ENCODE results near the gene CCNYL1. TPM values are rescaled to one million over a fixed set of nuclear protein-coding genes. Genes with fewer than 3 reads are reported as not detected.

Gene CCNYL1
- total RNA-seq, 1 donor from 2014 or later: 24.3 TPM

DNA sequence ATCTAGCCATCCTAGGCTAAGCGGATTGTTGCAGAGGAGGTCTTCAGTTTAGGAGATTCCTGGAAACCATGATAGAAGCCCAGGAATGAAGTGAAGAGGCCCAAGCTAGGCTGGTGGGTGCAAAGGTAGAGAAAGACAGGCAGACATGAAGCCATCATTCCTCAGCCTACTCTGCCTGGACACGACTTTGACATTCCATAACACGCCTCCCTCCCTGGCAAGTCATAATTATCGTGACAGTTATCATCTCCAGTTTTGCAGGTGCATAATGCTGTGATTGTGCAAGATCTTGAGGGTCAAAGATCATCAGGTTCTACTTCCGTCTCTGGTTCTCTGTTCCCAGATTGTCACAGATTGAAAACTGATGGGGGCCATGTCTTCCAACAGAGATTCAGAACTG lies 73.5 kb downstream of the CCNYL1 start:
- no peaks in the 10 kb centered on the region for H3K9me3 Mint-ChIP-seq
- H3K27ac Mint-ChIP-seq (ENCODE audit: unreplicated experiment): no peak overlapping the region
- H3K4me3 Mint-ChIP-seq: no peak overlapping the region
- no peaks in the 10 kb centered on the region for H3K4me1 Mint-ChIP-seq
- H3K27me3 Mint-ChIP-seq (ENCODE audit: low read depth): no peaks in the 10 kb centered on the region
- no peaks in the 10 kb centered on the region for H3K36me3 Mint-ChIP-seq (ENCODE audit: low read depth)
- DNase-seq (ENCODE audit: low read depth, low spot score): no peak
- TF ChIP-seq, protein P1, sequence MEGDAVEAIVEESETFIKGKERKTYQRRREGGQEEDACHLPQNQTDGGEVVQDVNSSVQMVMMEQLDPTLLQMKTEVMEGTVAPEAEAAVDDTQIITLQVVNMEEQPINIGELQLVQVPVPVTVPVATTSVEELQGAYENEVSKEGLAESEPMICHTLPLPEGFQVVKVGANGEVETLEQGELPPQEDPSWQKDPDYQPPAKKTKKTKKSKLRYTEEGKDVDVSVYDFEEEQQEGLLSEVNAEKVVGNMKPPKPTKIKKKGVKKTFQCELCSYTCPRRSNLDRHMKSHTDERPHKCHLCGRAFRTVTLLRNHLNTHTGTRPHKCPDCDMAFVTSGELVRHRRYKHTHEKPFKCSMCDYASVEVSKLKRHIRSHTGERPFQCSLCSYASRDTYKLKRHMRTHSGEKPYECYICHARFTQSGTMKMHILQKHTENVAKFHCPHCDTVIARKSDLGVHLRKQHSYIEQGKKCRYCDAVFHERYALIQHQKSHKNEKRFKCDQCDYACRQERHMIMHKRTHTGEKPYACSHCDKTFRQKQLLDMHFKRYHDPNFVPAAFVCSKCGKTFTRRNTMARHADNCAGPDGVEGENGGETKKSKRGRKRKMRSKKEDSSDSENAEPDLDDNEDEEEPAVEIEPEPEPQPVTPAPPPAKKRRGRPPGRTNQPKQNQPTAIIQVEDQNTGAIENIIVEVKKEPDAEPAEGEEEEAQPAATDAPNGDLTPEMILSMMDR (conservative IDR thresholded peaks at IDR 0.05): no peak

DNA sequence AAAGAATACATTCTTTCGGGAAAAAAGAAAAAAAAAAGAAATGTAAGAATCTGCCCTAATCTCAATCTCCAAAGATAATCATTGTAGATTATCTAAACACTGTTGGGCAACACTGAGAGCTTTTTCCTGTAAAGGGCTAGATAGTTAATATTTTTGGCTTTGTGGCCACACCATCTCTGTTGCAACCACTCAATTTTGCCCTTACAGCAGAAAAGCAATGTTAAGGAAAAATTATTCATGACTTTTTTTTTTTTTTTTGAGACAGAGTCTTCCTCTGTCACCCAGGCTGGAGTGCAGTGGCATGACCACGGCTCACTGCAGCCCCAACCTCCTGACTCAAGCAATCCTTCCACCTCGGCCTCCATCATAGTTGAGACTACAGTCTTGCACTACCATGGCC lies 75.6 kb downstream of the CCNYL1 start:
- Mint-ChIP-seq H3K9me3 (no peaks in the 10 kb centered on the region), H3K36me3 (ENCODE audit: low read depth) (no peaks in the 10 kb centered on the region), H3K4me3 (no peak overlapping the region), H3K27ac (ENCODE audit: unreplicated experiment) (no peak overlapping the region), H3K4me1 (no peaks in the 10 kb centered on the region), H3K27me3 (ENCODE audit: low read depth) (no peaks in the 10 kb centered on the region)
- TF ChIP-seq, protein P1 (conservative IDR thresholded peaks at IDR 0.05): no peak
- no peak for DNase-seq (ENCODE audit: low read depth, low spot score)

DNA sequence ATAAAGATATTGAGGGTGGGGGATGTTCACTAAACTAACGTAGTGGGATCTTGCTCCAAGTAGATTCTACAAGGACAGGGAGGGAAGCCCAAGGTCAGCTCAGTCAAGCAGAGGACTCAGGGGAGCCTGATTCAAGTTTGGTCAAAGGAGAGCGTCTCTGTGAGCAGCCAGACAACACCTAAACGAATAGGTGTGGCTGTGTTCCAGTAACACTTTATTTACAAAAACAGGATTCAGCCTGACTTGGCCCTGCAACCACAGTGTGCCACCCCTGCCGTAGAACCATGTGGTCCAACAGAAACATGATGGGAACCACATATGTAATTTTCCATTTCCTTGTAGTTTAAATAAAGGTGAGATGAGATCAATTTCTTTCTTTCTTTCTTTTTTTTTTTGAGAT lies 76.4 kb downstream of the CCNYL1 start:
- no peaks in the 10 kb centered on the region for H3K36me3 Mint-ChIP-seq (ENCODE audit: low read depth)
- no peaks in the 10 kb centered on the region for H3K9me3 Mint-ChIP-seq
- DNase-seq (ENCODE audit: low read depth, low spot score): no peak
- no peak overlapping the region for H3K27ac Mint-ChIP-seq (ENCODE audit: unreplicated experiment)
- no peaks in the 10 kb centered on the region for H3K27me3 Mint-ChIP-seq (ENCODE audit: low read depth)
- peaks cover 5% of the 10 kb centered on the region for H3K4me1 Mint-ChIP-seq
- no peak overlapping the region for H3K4me3 Mint-ChIP-seq
- TF ChIP-seq, protein P1 (conservative IDR thresholded peaks at IDR 0.05): no peak

DNA sequence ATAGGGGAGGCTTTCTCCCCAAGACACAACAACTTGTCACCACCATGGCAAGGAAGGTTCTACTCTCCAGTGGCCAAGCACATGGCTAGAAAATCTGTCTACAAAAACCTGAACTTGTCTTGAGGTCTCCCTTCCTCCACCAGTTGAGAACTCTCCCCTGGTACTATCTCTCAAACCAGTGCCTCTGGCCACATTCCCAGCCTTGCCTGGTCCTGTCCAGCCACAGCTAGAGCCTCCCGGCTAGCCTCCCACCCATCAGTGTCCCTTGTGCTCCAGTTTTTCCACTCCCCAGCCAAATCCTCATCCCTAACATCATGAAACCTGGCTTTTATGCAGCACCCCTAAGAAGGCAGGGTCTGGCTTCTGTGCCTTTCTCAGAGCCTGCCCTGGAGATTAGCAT lies 79.5 kb downstream of the CCNYL1 start:
- peaks cover 5% of the 10 kb centered on the region for H3K4me1 Mint-ChIP-seq
- H3K27me3 Mint-ChIP-seq (ENCODE audit: low read depth): no peaks in the 10 kb centered on the region
- no peak overlapping the region for H3K27ac Mint-ChIP-seq (ENCODE audit: unreplicated experiment)
- H3K4me3 Mint-ChIP-seq: no peak overlapping the region
- H3K9me3 Mint-ChIP-seq: no peaks in the 10 kb centered on the region
- no peak for DNase-seq (ENCODE audit: low read depth, low spot score)
- TF ChIP-seq, protein P1 (conservative IDR thresholded peaks at IDR 0.05): no peak
- H3K36me3 Mint-ChIP-seq (ENCODE audit: low read depth): no peaks in the 10 kb centered on the region

DNA sequence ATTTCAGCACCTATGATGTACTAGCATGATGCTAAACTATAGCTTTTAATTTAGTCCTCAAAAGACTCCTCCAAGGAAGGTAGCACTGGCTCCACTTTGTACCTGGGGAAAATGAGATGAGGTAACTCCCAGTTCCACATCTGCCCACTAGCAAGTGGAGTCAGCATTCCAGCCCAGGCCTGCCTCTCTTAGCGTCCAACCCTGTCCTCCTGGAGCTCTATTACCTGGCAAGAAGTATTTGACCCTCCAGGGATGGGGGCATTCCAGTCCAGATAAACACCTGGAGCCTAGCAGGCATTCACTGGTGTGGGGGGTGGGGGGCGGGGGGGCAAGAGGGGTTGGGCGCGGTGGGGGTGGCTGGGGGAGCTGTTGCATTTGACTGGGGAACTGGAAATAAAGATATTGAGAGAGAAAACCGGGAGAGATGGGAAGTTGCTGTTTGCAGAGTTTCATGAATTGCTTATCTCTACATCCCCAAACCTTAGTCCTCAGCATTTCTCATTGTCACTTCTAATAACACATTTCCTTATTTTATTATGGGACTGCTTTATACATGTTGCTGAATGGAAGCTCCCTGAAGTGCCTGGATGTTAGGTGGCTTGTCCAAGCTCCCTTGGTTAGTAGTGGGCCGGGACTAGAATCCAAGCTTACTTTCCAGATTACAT lies 80.3 kb downstream of the CCNYL1 start:
- Mint-ChIP-seq H3K27ac (ENCODE audit: unreplicated experiment) (no peak overlapping the region), H3K4me1 (peaks cover 5% of the 10 kb centered on the region), H3K4me3 (no peak overlapping the region), H3K9me3 (no peaks in the 10 kb centered on the region), H3K36me3 (ENCODE audit: low read depth) (no peaks in the 10 kb centered on the region), H3K27me3 (ENCODE audit: low read depth) (no peaks in the 10 kb centered on the region)
- no peak for DNase-seq (ENCODE audit: low read depth, low spot score)
- TF ChIP-seq, protein P1 (conservative IDR thresholded peaks at IDR 0.05): no peak
